ENCODE data around the gene PAPPA2.

Gene PAPPA2

GRCh38 chr1:176566004-176566975, 103.3 kb downstream of the PAPPA2 start:
- TF ChIP-seq CTCF (IDR thresholded peaks at IDR 0.05; ENCODE audit: borderline replicate concordance, control extremely low read depth, extremely low read depth, insufficient read depth, missing control alignments), result no peak
- in situ Hi-C loops (cut with MboI; ENCODE audit: low sequenced_read_pairs, unreplicated experiment), result no loop called here
- no peak for DNase-seq (ENCODE audit: low spot score)

- no peak for TF ChIP-seq CTCF (IDR thresholded peaks at IDR 0.05; ENCODE audit: borderline replicate concordance, control extremely low read depth, extremely low read depth, insufficient read depth, missing control alignments)
- no peak for DNase-seq (ENCODE audit: low spot score)
- in situ Hi-C loops (cut with MboI; ENCODE audit: low sequenced_read_pairs, unreplicated experiment), result no loop called here
Observed at GRCh38 chr1:176567190-176567794, 104.3 kb downstream of the PAPPA2 start.

- no peak for DNase-seq (ENCODE audit: low spot score)
- in situ Hi-C loops (cut with MboI; ENCODE audit: low sequenced_read_pairs, unreplicated experiment), result no loop called here
Observed at GRCh38 chr1:176568185-176568584, 105.2 kb downstream of the PAPPA2 start.

GRCh38 chr1:176574756-176575155, 111.8 kb downstream of the PAPPA2 start:
- in situ Hi-C loops (cut with MboI; ENCODE audit: low sequenced_read_pairs, unreplicated experiment), result no loop called here
- no peak for DNase-seq (ENCODE audit: low spot score)
- no peak for TF ChIP-seq CTCF (IDR thresholded peaks at IDR 0.05; ENCODE audit: borderline replicate concordance, control extremely low read depth, extremely low read depth, insufficient read depth, missing control alignments)

More at GRCh38 chr1:176568185-176568584, 105.2 kb downstream of the PAPPA2 start:
- no peak for TF ChIP-seq CTCF (IDR thresholded peaks at IDR 0.05; ENCODE audit: borderline replicate concordance, control extremely low read depth, extremely low read depth, insufficient read depth, missing control alignments)

GRCh38 chr1:176575991-176576390, 113.0 kb downstream of the PAPPA2 start:
- DNase-seq (ENCODE audit: low spot score), result no peak
- no peak for TF ChIP-seq CTCF (IDR thresholded peaks at IDR 0.05; ENCODE audit: borderline replicate concordance, control extremely low read depth, extremely low read depth, insufficient read depth, missing control alignments)
- in situ Hi-C loops (cut with MboI; ENCODE audit: low sequenced_read_pairs, unreplicated experiment), result no loop called here

- no peak for DNase-seq (ENCODE audit: low spot score)
- in situ Hi-C loops (cut with MboI; ENCODE audit: low sequenced_read_pairs, unreplicated experiment), result no loop called here
- TF ChIP-seq CTCF (IDR thresholded peaks at IDR 0.05; ENCODE audit: borderline replicate concordance, control extremely low read depth, extremely low read depth, insufficient read depth, missing control alignments), result no peak
Observed at GRCh38 chr1:176576670-176577069, 113.7 kb downstream of the PAPPA2 start.
